HepG2 (cell line): ENCODE results near the gene IFT57. TPM values are rescaled to one million over a fixed set of nuclear protein-coding genes. Genes with fewer than 3 reads are reported as not detected.

Experiments used
- ATF1 ChIP-seq: IDR thresholded peaks from 2 replicates; pipeline ENCODE4 v1.6.1; 2016; ENCODE audit warnings: mild to moderate bottlenecking, control low read depth
- ATF7 ChIP-seq, 2 experiments: fragments of 450-650 bp in 1 of 2; sonication (generic) in 1 of 2; formaldehyde crosslinking in 1 of 2; IDR thresholded peaks; 2 replicates each; pipeline versions ENCODE4 v1.4.0 to v1.6.1; 2016 to 2020; ENCODE audit warnings: antibody characterized with exemption in 1 of 2, mild to moderate bottlenecking in 1 of 2, missing genetic modification reagents in 1 of 2
- BORCS8-MEF2B ChIP-seq: sonication (generic); formaldehyde crosslinking; IDR thresholded peaks from 2 replicates; pipeline ENCODE4 v1.8.0; 2022; ENCODE audit warnings: mild to moderate bottlenecking, missing genetic modification reagents
- DR1 ChIP-seq: sonication (generic); formaldehyde crosslinking; IDR thresholded peaks from 2 replicates; pipeline ENCODE4 v1.8.0; 2021; ENCODE audit warnings: mild to moderate bottlenecking, missing genetic modification reagents, inconsistent platforms
- ELF1 ChIP-seq: sonication (generic); formaldehyde crosslinking; IDR thresholded peaks from 2 replicates; pipeline ENCODE4 v1.4.0; 2020; ENCODE audit warnings: missing genetic modification reagents
- FOXC1 ChIP-seq: sonication (generic); formaldehyde crosslinking; IDR thresholded peaks from 2 replicates; pipeline ENCODE4 v1.8.0; 2022; ENCODE audit warnings: mild to moderate bottlenecking, missing genetic modification reagents, borderline replicate concordance
- FOXK1 ChIP-seq: sonication (generic); formaldehyde crosslinking; IDR thresholded peaks from 2 replicates; pipeline ENCODE4 v1.4.0; 2020; ENCODE audit warnings: low read depth, missing genetic modification reagents, borderline replicate concordance
- HDAC1 ChIP-seq: sonication (generic); formaldehyde crosslinking; IDR thresholded peaks from 2 replicates; pipeline ENCODE4 v1.5.1; 2020; ENCODE audit warnings: mild to moderate bottlenecking, missing genetic modification reagents
- HOXA5 ChIP-seq: sonication (generic); formaldehyde crosslinking; IDR thresholded peaks from 2 replicates; pipeline ENCODE4 v1.4.0; 2020; ENCODE audit warnings: missing genetic modification reagents
- KDM3A ChIP-seq: IDR thresholded peaks from 2 replicates; pipeline ENCODE4 v1.6.1; 2018; ENCODE audit warnings: low read depth, missing compliant biosample characterization
- NFKBIZ ChIP-seq: IDR thresholded peaks from 2 replicates; pipeline ENCODE4 v1.6.1; 2018; ENCODE audit warnings: missing genetic modification reagents, missing compliant biosample characterization
- NFYB ChIP-seq: sonication (generic); formaldehyde crosslinking; IDR thresholded peaks from 2 replicates; pipeline ENCODE4 v1.4.0; 2020; ENCODE audit warnings: missing genetic modification reagents
- POLR2A ChIP-seq, 2 experiments: IDR thresholded peaks; 2 replicates each; pipeline ENCODE4 v1.6.1; 2011; ENCODE audit warnings: low read depth in 2 of 2, low read length in 2 of 2, mild to moderate bottlenecking in 1 of 2, moderate library complexity in 1 of 2; ENCODE audit not compliant: insufficient read depth in 1 of 2
- SCMH1 ChIP-seq: sonication (generic); formaldehyde crosslinking; IDR thresholded peaks from 2 replicates; pipeline ENCODE4 v1.9.0; 2021; ENCODE audit warnings: missing genetic modification reagents, mild to moderate bottlenecking, borderline replicate concordance
- SRF ChIP-seq: IDR thresholded peaks from 2 replicates; pipeline ENCODE4 v1.6.1; 2011; ENCODE audit warnings: mild to moderate bottlenecking, low read depth, low read length, moderate library complexity
- YEATS2 ChIP-seq: sonication (generic); formaldehyde crosslinking; IDR thresholded peaks from 2 replicates; pipeline ENCODE4 v1.4.0; 2020; ENCODE audit warnings: missing genetic modification reagents, borderline replicate concordance
- ZNF24 ChIP-seq: fragments of 450-650 bp; IDR thresholded peaks from 2 replicates; pipeline ENCODE4 v1.6.1; 2017; ENCODE audit warnings: antibody characterized with exemption, mild to moderate bottlenecking
- ZNF329 ChIP-seq: sonication (generic); formaldehyde crosslinking; IDR thresholded peaks from 2 replicates; pipeline ENCODE4 v1.9.0; 2021; ENCODE audit warnings: low read depth, mild to moderate bottlenecking, missing genetic modification reagents
- ZNF441 ChIP-seq: sonication (generic); formaldehyde crosslinking; IDR thresholded peaks from 2 replicates; pipeline ENCODE4 v1.7.0; 2021; ENCODE audit warnings: missing genetic modification reagents, borderline replicate concordance
- ZNF501 ChIP-seq: sonication (generic); formaldehyde crosslinking; IDR thresholded peaks from 2 replicates; pipeline ENCODE4 v1.5.1; 2020; ENCODE audit warnings: mild to moderate bottlenecking, moderate library complexity, missing genetic modification reagents
- ZNF530 ChIP-seq: sonication (generic); formaldehyde crosslinking; IDR thresholded peaks from 2 replicates; pipeline ENCODE4 v1.5.0; 2020; ENCODE audit warnings: low read depth, mild to moderate bottlenecking, missing genetic modification reagents
- ZNF546 ChIP-seq: sonication (generic); formaldehyde crosslinking; conservative IDR thresholded peaks from 2 replicates; pipeline ENCODE4 v1.8.1; 2023; ENCODE audit warnings: mild to moderate bottlenecking, missing genetic modification reagents
- ZSCAN29 ChIP-seq: sonication (generic); formaldehyde crosslinking; conservative IDR thresholded peaks from 2 replicates; pipeline ENCODE4 v1.4.0; 2020; ENCODE audit warnings: mild to moderate bottlenecking, missing genetic modification reagents
- polyA plus RNA-seq, 8 experiments: library from polyadenylated mRNA; depleted of rRNA in 3 of 8; stranded (reverse) in 7 of 8; unstranded in 1 of 8; fragments of >200 nt; fragmentation: Illumina TruSeq in 4 of 8; extraction: Trizol in 4 of 8; gene quantifications; 2 replicates each; pipeline versions ENCODE4 v1.2.1 to v1.2.3, GENCODE V29; 2011 to 2016; ENCODE audit warnings: low read depth in 4 of 8, missing spikeins in 1 of 8, mixed read lengths in 1 of 8; ENCODE audit not compliant: insufficient read depth in 1 of 8
- total RNA-seq, 5 experiments: library from RNA; depleted of rRNA; stranded (reverse); fragments of >200 nt; fragmentation: Illumina TruSeq; extraction: Trizol; gene quantifications; 2 replicates each; pipeline ENCODE4 v1.2.3, GENCODE V29; 2016; ENCODE audit warnings: low read depth in 1 of 5
- TF ChIP-seq, protein P1 (sequence below), 2 experiments: sonication (generic) in 1 of 2; formaldehyde crosslinking in 1 of 2; IDR thresholded peaks; 2 replicates each; pipeline versions ENCODE4 v1.4.0 to v1.6.1; 2018 to 2020; ENCODE audit warnings: missing genetic modification reagents in 2 of 2, borderline replicate concordance in 1 of 2, low read depth in 1 of 2, mild to moderate bottlenecking in 1 of 2, missing biosample characterization in 1 of 2
- TF ChIP-seq, protein P2 (sequence below): IDR thresholded peaks from 2 replicates; pipeline ENCODE4 v1.6.1; 2018; ENCODE audit warnings: missing genetic modification reagents, mild to moderate bottlenecking, missing compliant biosample characterization
- TF ChIP-seq, protein P3 (sequence below): IDR thresholded peaks from 2 replicates; pipeline ENCODE4 v1.6.1; 2016; ENCODE audit warnings: mild to moderate bottlenecking, missing biosample characterization, missing genetic modification reagents

The IFT57 gene
- total and polyA plus RNA-seq, 2 of the 13 experiments (the other 11 are each of a cell fraction or from before 2014, with no cell fraction given) = 5.5 to 14.5 TPM

DNA sequence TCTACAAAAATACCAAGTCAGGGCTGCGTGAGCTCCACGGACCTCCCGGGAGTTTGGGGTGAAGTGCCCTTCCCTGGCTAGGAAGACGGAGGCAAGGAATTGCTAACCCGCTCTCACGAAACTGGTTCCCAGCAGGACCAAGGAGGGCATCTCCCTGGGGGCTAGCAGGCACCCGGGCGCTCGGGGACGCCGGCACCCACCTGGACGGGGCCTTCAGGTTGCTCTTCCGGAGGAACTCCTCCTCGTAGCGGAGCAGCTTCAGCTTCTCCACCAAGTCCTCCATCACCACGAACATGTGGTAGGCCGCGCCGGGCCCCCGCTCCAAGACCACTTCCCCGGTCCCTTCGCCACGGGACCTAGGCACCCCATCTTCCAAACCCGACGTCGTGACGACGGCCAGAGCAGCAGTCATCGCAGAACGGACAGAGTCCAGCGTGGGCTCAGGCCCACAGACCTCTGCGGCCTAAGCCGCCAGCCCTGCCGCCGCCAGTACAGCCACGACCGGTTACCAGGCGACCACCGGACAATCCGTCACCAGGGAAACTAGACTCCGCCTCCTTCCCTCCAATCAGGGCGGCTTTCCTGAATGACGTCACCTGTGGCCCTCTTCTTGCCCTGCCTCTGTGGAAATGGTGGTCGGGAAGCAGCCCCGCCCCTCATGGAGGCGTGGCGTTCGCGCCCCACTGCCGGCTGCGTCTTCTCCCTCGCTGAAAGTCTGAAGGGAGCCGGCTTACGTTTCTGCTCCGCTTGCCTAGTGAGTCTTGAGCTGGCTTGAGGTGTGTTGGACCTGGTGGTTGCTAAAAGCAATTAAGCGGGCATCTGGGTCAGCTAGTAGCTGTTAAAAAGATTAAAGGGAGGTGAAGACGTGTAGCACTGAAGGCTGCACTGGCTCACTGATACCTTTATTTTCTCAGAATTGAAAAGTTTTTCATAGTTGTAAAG lies at the start of gene IFT57 (continued):
- TF ChIP-seq ZNF501 (peak; percentile 83; the same call in 1 of the 2 replicates), ZNF24 (no peak), HOXA5 (CRISPR knock-in tag) (0 out of 2 replicates have a peak, but pooled peaks have one; percentile 68), ZNF329 (CRISPR knock-in tag) (no peak), ZNF441 (CRISPR knock-in tag) (peak; percentile 98), KDM3A (CRISPR knock-in tag) (0 out of 2 replicates have a peak, but pooled peaks have one; percentile 9), SCMH1 (no peak), POLR2A (IDR thresholded peaks at IDR 0.05; ENCODE audit: insufficient read depth in 1 of 2, low read depth in 2 of 2, low read length in 2 of 2) (peak in 1 of 2 experiments; percentile 51; a peak in 2 of 4 replicates), YEATS2 (CRISPR knock-in tag) (peak; percentile 62; the same call in 1 of the 2 replicates), ATF7 (IDR thresholded peaks at IDR 0.05) (peak; percentile 100), ATF7 (CRISPR knock-in tag; IDR thresholded peaks at IDR 0.05) (peak; percentile 94), DR1 (CRISPR knock-in tag) (0 out of 2 replicates have a peak, but pooled peaks have one; percentile 38), FOXC1 (CRISPR knock-in tag) (peak; percentile 72; the same call in 1 of the 2 replicates), NFKBIZ (CRISPR knock-in tag) (0 out of 2 replicates have a peak, but pooled peaks have one; percentile 13), ELF1 (0 out of 2 replicates have a peak, but pooled peaks have one; percentile 27), ZNF530 (no peak), ZSCAN29 (CRISPR knock-in tag) (no peak), SRF (no peak), FOXK1 (CRISPR knock-in tag) (0 out of 2 replicates have a peak, but pooled peaks have one; percentile 39), ZNF546 (CRISPR knock-in tag) (no peak), HDAC1 (CRISPR knock-in tag) (peak; percentile 91), BORCS8-MEF2B (CRISPR knock-in tag) (peak; percentile 71; the same call in 1 of the 2 replicates), NFYB (CRISPR knock-in tag) (peak; percentile 73), ATF1 (CRISPR knock-in tag) (peak; percentile 82)
- TF ChIP-seq, protein P1, sequence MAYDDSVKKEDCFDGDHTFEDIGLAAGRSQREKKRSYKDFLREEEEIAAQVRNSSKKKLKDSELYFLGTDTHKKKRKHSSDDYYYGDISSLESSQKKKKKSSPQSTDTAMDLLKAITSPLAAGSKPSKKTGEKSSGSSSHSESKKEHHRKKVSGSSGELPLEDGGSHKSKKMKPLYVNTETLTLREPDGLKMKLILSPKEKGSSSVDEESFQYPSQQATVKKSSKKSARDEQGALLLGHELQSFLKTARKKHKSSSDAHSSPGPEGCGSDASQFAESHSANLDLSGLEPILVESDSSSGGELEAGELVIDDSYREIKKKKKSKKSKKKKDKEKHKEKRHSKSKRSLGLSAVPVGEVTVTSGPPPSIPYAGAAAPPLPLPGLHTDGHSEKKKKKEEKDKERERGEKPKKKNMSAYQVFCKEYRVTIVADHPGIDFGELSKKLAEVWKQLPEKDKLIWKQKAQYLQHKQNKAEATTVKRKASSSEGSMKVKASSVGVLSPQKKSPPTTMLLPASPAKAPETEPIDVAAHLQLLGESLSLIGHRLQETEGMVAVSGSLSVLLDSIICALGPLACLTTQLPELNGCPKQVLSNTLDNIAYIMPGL (CRISPR knock-in tag; IDR thresholded peaks at IDR 0.05; ENCODE audit: borderline replicate concordance in 1 of 2, low read depth in 1 of 2) = peak in 1 of 2 experiments; percentile 68; a peak in 1 of 4 replicates
- TF ChIP-seq, protein P2, sequence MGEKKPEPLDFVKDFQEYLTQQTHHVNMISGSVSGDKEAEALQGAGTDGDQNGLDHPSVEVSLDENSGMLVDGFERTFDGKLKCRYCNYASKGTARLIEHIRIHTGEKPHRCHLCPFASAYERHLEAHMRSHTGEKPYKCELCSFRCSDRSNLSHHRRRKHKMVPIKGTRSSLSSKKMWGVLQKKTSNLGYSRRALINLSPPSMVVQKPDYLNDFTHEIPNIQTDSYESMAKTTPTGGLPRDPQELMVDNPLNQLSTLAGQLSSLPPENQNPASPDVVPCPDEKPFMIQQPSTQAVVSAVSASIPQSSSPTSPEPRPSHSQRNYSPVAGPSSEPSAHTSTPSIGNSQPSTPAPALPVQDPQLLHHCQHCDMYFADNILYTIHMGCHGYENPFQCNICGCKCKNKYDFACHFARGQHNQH (CRISPR knock-in tag) = peak; percentile 96
- TF ChIP-seq, protein P3, sequence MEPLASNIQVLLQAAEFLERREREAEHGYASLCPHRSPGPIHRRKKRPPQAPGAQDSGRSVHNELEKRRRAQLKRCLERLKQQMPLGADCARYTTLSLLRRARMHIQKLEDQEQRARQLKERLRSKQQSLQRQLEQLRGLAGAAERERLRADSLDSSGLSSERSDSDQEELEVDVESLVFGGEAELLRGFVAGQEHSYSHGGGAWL (CRISPR knock-in tag) = no peak
